AG04450 (cell line): Measurements from ENCODE around the gene PPP2R2C. TPM values are rescaled to one million over a fixed set of nuclear protein-coding genes. Genes with fewer than 3 reads are reported as not detected.

Experiments used
- CTCF ChIA-PET: fragments of 300-600, 350-600 bp; formaldehyde crosslinking; extraction: SDS; loops from one replicate; lab custom pipeline; 2022; ENCODE audit warnings: antibody characterized with exemption, inconsistent platforms; lab: Charles Lee
- POLR2A ChIA-PET: fragments of 350-600 bp; formaldehyde crosslinking; extraction: SDS; loops from one replicate; lab custom pipeline; 2021; ENCODE audit warnings: antibody characterized with exemption, inconsistent platforms; lab: Yijun Ruan, JAX
- DNase-seq: peaks from one replicate; pipeline ENCODE4 v3.0.0-alpha.2; 2011; ENCODE audit warnings: low read depth, low spot score
- H3K27ac ChIP-seq: one replicate; pipeline ENCODE4 v1.5.1; 2012; ENCODE audit warnings: low read depth, low read length, control low read depth
- H3K27me3 ChIP-seq: one replicate; pipeline ENCODE4 v1.6.0; 2012; ENCODE audit warnings: low read length; ENCODE audit not compliant: control insufficient read depth, insufficient read depth
- H3K4me3 ChIP-seq: 2 replicates; pipeline ENCODE4 v1.5.1; 2011; ENCODE audit warnings: mild to moderate bottlenecking, low read depth, low read length, control low read depth
- H3K9me3 ChIP-seq: 2 replicates; pipeline ENCODE4 v1.5.1; 2012; ENCODE audit warnings: low read length; ENCODE audit not compliant: control insufficient read depth, insufficient read depth
- CTCF ChIP-seq: IDR thresholded peaks from 2 replicates; pipeline ENCODE4 v1.5.1; 2011; ENCODE audit warnings: low read depth, low read length, control low read depth, inconsistent platforms
- polyA plus RNA-seq: library from polyadenylated mRNA; depleted of rRNA; stranded (reverse); fragments of >200 nt; gene quantifications from 2 replicates; pipeline ENCODE4 v1.2.3, GENCODE V29; 2011

Gene PPP2R2C
- polyA plus RNA-seq, 1 experiment, result 0.07 TPM

GRCh38 chr4:6331468-6331867, 140.9 kb downstream of the PPP2R2C start:
- no peak for TF ChIP-seq CTCF
- no peak for DNase-seq
- ChIA-PET CTCF (interaction anchor here (1.3 to 18.6 kb wide), 10 partner anchors 9 to 216 kb away, joined by 4 to 563 read pairs (median 8); partner anchors contain the start of gene WFS1), POLR2A (no interaction called here)
- Histone ChIP-seq H3K9me3 (0 out of 2 replicates have a peak, but pooled peaks cover 5% of the 10 kb centered on the region), H3K27me3 (peaks cover 7% of the 10 kb centered on the region), H3K27ac (no peak overlapping the region), H3K4me3 (no peak overlapping the region)

- DNase-seq, result no peak
These were observed 141.4 kb downstream of the PPP2R2C start for GRCh38 chr4:6331018-6331417.

GRCh38 chr4:6330384-6330767, 142.0 kb downstream of the PPP2R2C start:
- no peak for TF ChIP-seq CTCF
- H3K27ac ChIP-seq, result no peak overlapping the region
- ChIA-PET POLR2A (no interaction called here), CTCF (interaction anchor here (0.6 to 18.6 kb wide), 7 partner anchors 13 to 1726 kb away, joined by 4 to 563 read pairs (median 17); partner anchors contain the start of gene WFS1)
- DNase-seq, result no peak
- H3K27me3 ChIP-seq, result peaks cover 15% of the 10 kb centered on the region
- no peak overlapping the region for H3K4me3 ChIP-seq
- H3K9me3 ChIP-seq, result peaks cover 8% of the 10 kb centered on the region; the same call in 1 of the 2 replicates

More at GRCh38 chr4:6331018-6331417, 141.4 kb downstream of the PPP2R2C start:
- Histone ChIP-seq H3K9me3 (0 out of 2 replicates have a peak, but pooled peaks cover 5% of the 10 kb centered on the region), H3K27ac (no peak overlapping the region), H3K27me3 (peaks cover 9% of the 10 kb centered on the region), H3K4me3 (no peak overlapping the region)
- ChIA-PET POLR2A (no interaction called here), CTCF (interaction anchor here (0.6 to 18.6 kb wide), 9 partner anchors 8 to 1725 kb away, joined by 4 to 563 read pairs (median 9); partner anchors contain the start of gene WFS1)
- peak; percentile 59 for TF ChIP-seq CTCF

- H3K27me3 ChIP-seq, result peaks cover 18% of the 10 kb centered on the region
- no peak overlapping the region for H3K4me3 ChIP-seq
- ChIA-PET CTCF (interaction anchor here (0.6 to 18.6 kb wide), 6 partner anchors 13 to 181 kb away, joined by 3 to 563 read pairs (median 29); partner anchors contain the start of gene WFS1), POLR2A (no interaction called here)
- no peak overlapping the region for H3K27ac ChIP-seq
- DNase-seq, result no peak
- TF ChIP-seq CTCF, result no peak
- peaks cover 8% of the 10 kb centered on the region; the same call in 1 of the 2 replicates for H3K9me3 ChIP-seq
These were observed 142.7 kb downstream of the PPP2R2C start for GRCh38 chr4:6329478-6330383.
